K562 (cell line): ENCODE data around the gene CTSZ. TPM values are rescaled to one million over a fixed set of nuclear protein-coding genes. Genes with fewer than 3 reads are reported as not detected.

Source experiments
- ATF7 ChIP-seq: fragments of 450-650 bp; IDR thresholded peaks from 2 replicates; pipeline ENCODE4 v1.7.1; 2014; ENCODE audit warnings: mild to moderate bottlenecking, moderate library complexity
- BMI1 ChIP-seq: fragments of 150-350 bp; IDR thresholded peaks from 2 replicates; pipeline ENCODE4 v1.6.1; 2014; ENCODE audit warnings: low read length
- CREB1 ChIP-seq, 2 experiments: sonication (generic) in 1 of 2; formaldehyde crosslinking in 1 of 2; IDR thresholded peaks; 2 replicates each; pipeline versions ENCODE4 v1.6.1 to v1.8.0; 2012 to 2022; ENCODE audit warnings: inconsistent platforms in 1 of 2, mild to moderate bottlenecking in 1 of 2, missing genetic modification reagents in 1 of 2, moderate library complexity in 1 of 2
- MIER1 ChIP-seq: fragments of 450-650 bp; IDR thresholded peaks from 2 replicates; pipeline ENCODE4 v1.6.1; 2016; ENCODE audit warnings: antibody characterized with exemption, mild to moderate bottlenecking, low read depth
- NFIC ChIP-seq: fragments of 450-650 bp; IDR thresholded peaks from 2 replicates; pipeline ENCODE4 v1.6.1; 2017; ENCODE audit warnings: mild to moderate bottlenecking, inconsistent platforms
- NR2C2 ChIP-seq, 2 experiments: fragments of 200-800 bp in 1 of 2; sonication (Bioruptor generic) in 1 of 2; sonication (generic) in 1 of 2; formaldehyde crosslinking in 1 of 2; IDR thresholded peaks; 2 replicates each; pipeline versions ENCODE4 v1.6.1 to v1.8.0; 2016 to 2022; ENCODE audit warnings: mild to moderate bottlenecking in 1 of 2, missing compliant biosample characterization in 1 of 2, missing genetic modification characterization in 1 of 2, missing genetic modification reagents in 1 of 2
- PRDM10 ChIP-seq: fragments of 450-650 bp; IDR thresholded peaks from 2 replicates; pipeline ENCODE4 v1.6.1; 2018; ENCODE audit not compliant: partially characterized antibody
- TBP ChIP-seq: optimal IDR thresholded peaks from 2 replicates; pipeline ENCODE3; 2011; ENCODE audit warnings: low read depth, low read length, improper control_type of control experiment
- TFAP4 ChIP-seq: sonication (generic); formaldehyde crosslinking; IDR thresholded peaks from 2 replicates; pipeline ENCODE4 v1.8.0; 2022; ENCODE audit warnings: missing genetic modification reagents, mild to moderate bottlenecking, moderate library complexity, borderline replicate concordance
- VEZF1 ChIP-seq: fragments of 200-800 bp; sonication (Bioruptor generic); IDR thresholded peaks from 2 replicates; pipeline ENCODE4 v1.6.1; 2017; ENCODE audit warnings: missing genetic modification characterization, missing compliant biosample characterization
- XRCC5 ChIP-seq: fragments of 200-400 bp; formaldehyde crosslinking; IDR thresholded peaks from 2 replicates; pipeline ENCODE4 v1.6.1; 2017; ENCODE audit warnings: low read depth, mild to moderate bottlenecking, low read length
- ZNF395 ChIP-seq: fragments of 200-800 bp; sonication (Bioruptor generic); IDR thresholded peaks from 2 replicates; pipeline ENCODE4 v1.6.1; 2017; ENCODE audit warnings: missing genetic modification characterization, missing compliant biosample characterization
- polyA plus RNA-seq, 8 experiments: library from polyadenylated mRNA; depleted of rRNA in 4 of 8; stranded (reverse) in 5 of 8; unstranded in 3 of 8; fragments of >200 nt; fragmentation: Nextera tagmentation in 2 of 8; fragmentation: Illumina TruSeq in 1 of 8; extraction: Ambion mirVana in 2 of 8; extraction: Trizol in 1 of 8; gene quantifications; 2 replicates each; pipeline versions ENCODE4 v1.2.1 to v1.2.3, GENCODE V29; 2011 to 2014; ENCODE audit warnings: inconsistent platforms in 1 of 8, missing spikeins in 1 of 8
- total RNA-seq, 7 experiments: library from RNA; depleted of rRNA in 6 of 7; stranded (reverse); fragments of >200 nt in 6 of 7; fragmentation: Illumina TruSeq in 2 of 7; extraction: Trizol in 2 of 7; gene quantifications; 2 replicates each; pipeline versions ENCODE4 v1.2.1 to v1.2.3, GENCODE V29; 2011 to 2021; ENCODE audit warnings: low replicate concordance in 1 of 7

The CTSZ gene
- total and polyA plus RNA-seq, 9 of the 15 experiments (the other 6 are each of a cell fraction or from before 2014, with no cell fraction given), result 1.6 to 143 (median 82.8) TPM

- TF ChIP-seq PRDM10 (peak; percentile 52), MIER1 (0 out of 2 replicates have a peak, but pooled peaks have one; percentile 38), VEZF1 (0 out of 2 replicates have a peak, but pooled peaks have one; percentile 0), BMI1 (no peak), NR2C2 (CRISPR knock-in tag; IDR thresholded peaks at IDR 0.05) (no peak), NR2C2 (tag; IDR thresholded peaks at IDR 0.05) (0 out of 2 replicates have a peak, but pooled peaks have one; percentile 7), ZNF395 (CRISPR knock-in tag) (0 out of 2 replicates have a peak, but pooled peaks have one; percentile 42), NFIC (peak; percentile 86), TFAP4 (peak; percentile 12; the same call in 1 of the 2 replicates), XRCC5 (no peak), ATF7 (0 out of 2 replicates have a peak, but pooled peaks have one; percentile 12), TBP (peak; percentile 25), CREB1 (IDR thresholded peaks at IDR 0.05) (no peak), CREB1 (CRISPR knock-in tag; IDR thresholded peaks at IDR 0.05) (0 out of 2 replicates have a peak, but pooled peaks have one; percentile 12)
These were observed 834 bp upstream of the CTSZ start (continued) for GRCh38 chr20:59007665-59008511.
